ENCODE data around the gene BRMS1.

The BRMS1 gene

GRCh38 chr11:66349084-66349386 is 4.1 kb upstream of the BRMS1 start:
- TF ChIP-seq FOXP2 (optimal IDR thresholded peaks at IDR 0.05; ENCODE audit: control extremely low read depth, extremely low read length, insufficient read depth) (no peak), POLR2AphosphoS5 (IDR thresholded peaks at IDR 0.05; ENCODE audit: borderline replicate concordance, low read depth, low read length) (no peak), EZH2 (IDR thresholded peaks at IDR 0.05) (no peak)
- no peak overlapping the region for H3K9ac ChIP-seq (ENCODE audit: insufficient read length)
- H3K27ac ChIP-seq, result 0 out of 2 replicates have a peak overlapping the region, but pooled peaks have one; percentile 36

DNA sequence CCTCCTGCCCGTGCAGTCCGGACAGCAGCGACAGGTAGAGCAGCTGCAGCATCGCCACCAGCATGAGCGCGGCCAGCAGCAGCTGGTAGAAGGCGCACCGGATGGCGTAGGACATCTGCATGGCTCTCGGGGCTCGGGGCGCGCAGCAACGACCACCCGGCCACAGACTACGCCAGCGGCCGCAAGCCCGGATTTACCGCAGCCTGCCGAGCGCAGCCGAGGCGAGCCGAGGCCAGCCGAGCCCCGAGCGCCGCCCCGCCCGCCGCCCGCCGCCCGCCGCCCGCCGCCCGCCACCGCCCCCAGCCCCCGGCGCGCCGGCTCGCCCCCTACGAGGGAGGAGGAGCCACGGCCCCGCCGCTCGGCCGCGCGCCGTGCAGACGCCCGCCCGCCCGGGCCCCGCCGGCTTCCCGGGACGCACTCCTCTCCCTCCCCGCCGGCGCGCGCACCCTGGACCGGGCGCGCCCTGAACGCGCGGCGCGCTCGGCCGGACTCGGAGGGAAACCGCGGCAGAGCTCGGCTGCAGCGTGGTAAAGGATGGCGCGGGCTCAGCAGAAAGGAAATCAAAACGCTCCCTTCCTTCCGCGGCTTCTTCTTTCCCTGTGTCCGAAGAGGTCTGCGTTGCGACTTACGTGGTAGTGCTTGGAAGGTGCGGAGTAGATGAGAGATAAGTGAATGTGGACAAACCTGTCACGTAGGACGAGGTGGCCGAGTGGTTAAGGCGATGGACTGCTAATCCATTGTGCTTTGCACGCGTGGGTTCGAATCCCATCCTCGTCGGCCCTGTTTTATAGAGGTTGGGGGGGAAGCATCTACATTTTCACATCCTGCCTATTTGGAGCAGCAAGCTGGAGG is 2.7 kb upstream of the BRMS1 start, which contains the start of gene B4GAT1:
B4GAT1 (minus strand) TSS at position 205 of the 852 bp plus-strand sequence; CDS start at position 121, 84 bp downstream.
- TF ChIP-seq EZH2 (IDR thresholded peaks at IDR 0.05), result no peak
- peak; percentile 76 for TF ChIP-seq POLR2AphosphoS5 (IDR thresholded peaks at IDR 0.05; ENCODE audit: borderline replicate concordance, low read depth, low read length)

More at GRCh38 chr11:66349084-66349386, 4.1 kb upstream of the BRMS1 start:
- Histone ChIP-seq H3K36me3 (ENCODE audit: insufficient read depth, low read length) (peaks cover 2% of the 10 kb centered on the region; the same call in 1 of the 2 replicates), H3K9me3 (ENCODE audit: low read depth, low read length) (no peaks in the 10 kb centered on the region), H3K4me3 (no peak overlapping the region)
- no peak for DNase-seq (ENCODE audit: low read depth, low spot score)

GRCh38 chr11:66346476-66347424 is 1.8 kb upstream of the BRMS1 start:
- no peak for DNase-seq (ENCODE audit: low read depth, low spot score)

More for the DNA sequence above, 2.7 kb upstream of the BRMS1 start, which contains the start of gene B4GAT1:
- Histone ChIP-seq H3K36me3 (ENCODE audit: insufficient read depth, low read length) (no peaks in the 10 kb centered on the region), H3K27ac (peak within 1 kb of the TSS; percentile 88), H3K9me3 (ENCODE audit: low read depth, low read length) (no peaks in the 10 kb centered on the region), H3K9ac (ENCODE audit: insufficient read length) (peak within 1 kb of the TSS; percentile 90), H3K4me3 (peak within 1 kb of the TSS; percentile 96)
- DNase-seq (ENCODE audit: low read depth, low spot score), result peak; percentile 78

GRCh38 chr11:66345316-66345649 is 379 bp upstream of the BRMS1 start:
- peak overlapping the region; percentile 89 for H3K9ac ChIP-seq (ENCODE audit: insufficient read length)
- peaks cover 3% of the 10 kb centered on the region; the same call in 1 of the 2 replicates for H3K36me3 ChIP-seq (ENCODE audit: insufficient read depth, low read length)
- no peaks in the 10 kb centered on the region for H3K9me3 ChIP-seq (ENCODE audit: low read depth, low read length)
- TF ChIP-seq EZH2 (IDR thresholded peaks at IDR 0.05), result no peak
- TF ChIP-seq FOXP2 (optimal IDR thresholded peaks at IDR 0.05; ENCODE audit: control extremely low read depth, extremely low read length, insufficient read depth), result no peak
- TF ChIP-seq POLR2AphosphoS5 (IDR thresholded peaks at IDR 0.05; ENCODE audit: borderline replicate concordance, low read depth, low read length), result no peak; the same call in 1 of the 2 replicates
- H3K27ac ChIP-seq, result peak overlapping the region; percentile 84
- H3K4me3 ChIP-seq, result peak overlapping the region; percentile 96
- no peak for DNase-seq (ENCODE audit: low read depth, low spot score)

More at GRCh38 chr11:66346476-66347424, 1.8 kb upstream of the BRMS1 start:
- no peak for TF ChIP-seq EZH2 (IDR thresholded peaks at IDR 0.05)
- Histone ChIP-seq H3K4me3 (peak overlapping the region; percentile 96), H3K36me3 (ENCODE audit: insufficient read depth, low read length) (no peaks in the 10 kb centered on the region; the same call in 1 of the 2 replicates), H3K9me3 (ENCODE audit: low read depth, low read length) (no peaks in the 10 kb centered on the region), H3K27ac (peak overlapping the region; percentile 32; the same call in 1 of the 2 replicates), H3K9ac (ENCODE audit: insufficient read length) (peak overlapping the region; percentile 90)

GRCh38 chr11:66343176-66343575 is 1.7 kb downstream of the BRMS1 start:
- peaks cover 4% of the 10 kb centered on the region; the same call in 1 of the 2 replicates for H3K36me3 ChIP-seq (ENCODE audit: insufficient read depth, low read length)
- no peak overlapping the region for H3K4me3 ChIP-seq
- no peak overlapping the region for H3K9ac ChIP-seq (ENCODE audit: insufficient read length)
- TF ChIP-seq FOXP2 (optimal IDR thresholded peaks at IDR 0.05; ENCODE audit: control extremely low read depth, extremely low read length, insufficient read depth) (no peak), POLR2AphosphoS5 (IDR thresholded peaks at IDR 0.05; ENCODE audit: borderline replicate concordance, low read depth, low read length) (no peak), EZH2 (IDR thresholded peaks at IDR 0.05) (no peak)
- H3K9me3 ChIP-seq (ENCODE audit: low read depth, low read length), result no peaks in the 10 kb centered on the region
- H3K27ac ChIP-seq, result no peak overlapping the region
- DNase-seq (ENCODE audit: low read depth, low spot score), result no peak

GRCh38 chr11:66341502-66342126 is 3.3 kb downstream of the BRMS1 start:
- no peak for DNase-seq (ENCODE audit: low read depth, low spot score)
- H3K36me3 ChIP-seq (ENCODE audit: insufficient read depth, low read length), result peaks cover 4% of the 10 kb centered on the region; the same call in 1 of the 2 replicates
- no peaks in the 10 kb centered on the region for H3K9me3 ChIP-seq (ENCODE audit: low read depth, low read length)

GRCh38 chr11:66340596-66341501 is 4.1 kb downstream of the BRMS1 start:
- Histone ChIP-seq H3K4me3 (no peak overlapping the region), H3K36me3 (ENCODE audit: insufficient read depth, low read length) (peaks cover 4% of the 10 kb centered on the region; the same call in 1 of the 2 replicates), H3K9me3 (ENCODE audit: low read depth, low read length) (no peaks in the 10 kb centered on the region), H3K27ac (no peak overlapping the region), H3K9ac (ENCODE audit: insufficient read length) (no peak overlapping the region)
- no peak for DNase-seq (ENCODE audit: low read depth, low spot score)
- TF ChIP-seq EZH2 (IDR thresholded peaks at IDR 0.05) (no peak), POLR2AphosphoS5 (IDR thresholded peaks at IDR 0.05; ENCODE audit: borderline replicate concordance, low read depth, low read length) (no peak), FOXP2 (optimal IDR thresholded peaks at IDR 0.05; ENCODE audit: control extremely low read depth, extremely low read length, insufficient read depth) (no peak)

More at GRCh38 chr11:66341502-66342126, 3.3 kb downstream of the BRMS1 start:
- Histone ChIP-seq H3K4me3 (no peak overlapping the region), H3K9ac (ENCODE audit: insufficient read length) (no peak overlapping the region), H3K27ac (no peak overlapping the region)
- TF ChIP-seq FOXP2 (optimal IDR thresholded peaks at IDR 0.05; ENCODE audit: control extremely low read depth, extremely low read length, insufficient read depth), result no peak
- TF ChIP-seq POLR2AphosphoS5 (IDR thresholded peaks at IDR 0.05; ENCODE audit: borderline replicate concordance, low read depth, low read length), result no peak
- no peak for TF ChIP-seq EZH2 (IDR thresholded peaks at IDR 0.05)

Measured in SK-N-MC (cell line).